ENCODE data around the gene ANKRD29.

The ANKRD29 gene

GRCh38 chr18:23617412-23618014 is 45.2 kb downstream of the ANKRD29 start:
- no peak for TF ChIP-seq CTCF (IDR thresholded peaks at IDR 0.05)

GRCh38 chr18:23616258-23616657 is 46.5 kb downstream of the ANKRD29 start:
- no peak for TF ChIP-seq CTCF (IDR thresholded peaks at IDR 0.05)

GRCh38 chr18:23614891-23615290 is 47.8 kb downstream of the ANKRD29 start:
- TF ChIP-seq CTCF (IDR thresholded peaks at IDR 0.05) = no peak

- TF ChIP-seq CTCF (IDR thresholded peaks at IDR 0.05) = no peak
Measured at GRCh38 chr18:23614413-23614812, 48.3 kb downstream of the ANKRD29 start.

GRCh38 chr18:23612434-23613090 is 50.1 kb downstream of the ANKRD29 start:
- TF ChIP-seq CTCF (IDR thresholded peaks at IDR 0.05) = no peak

- no peak for TF ChIP-seq CTCF (IDR thresholded peaks at IDR 0.05)
Measured at GRCh38 chr18:23609390-23610023, 53.2 kb downstream of the ANKRD29 start.

GRCh38 chr18:23608211-23608610 is 54.5 kb downstream of the ANKRD29 start:
- TF ChIP-seq CTCF (IDR thresholded peaks at IDR 0.05) = no peak

All from LNCAP (cell line).